ENCODE data around the gene LPIN1.

LPIN1 gene

GRCh38 chr2:11717623-11718022 lies 28.8 kb upstream of the LPIN1 start:
- no peak overlapping the region for H3K27ac ChIP-seq
- no peak for TF ChIP-seq ZFX (IDR thresholded peaks at IDR 0.05)
- TF ChIP-seq CTCF (conservative IDR thresholded peaks at IDR 0.05), result no peak

- no peak overlapping the region for H3K27ac ChIP-seq
- TF ChIP-seq ZFX (IDR thresholded peaks at IDR 0.05), result no peak
- TF ChIP-seq CTCF (conservative IDR thresholded peaks at IDR 0.05), result no peak
Measured at GRCh38 chr2:11718606-11719005, 27.8 kb upstream of the LPIN1 start.

- H3K27ac ChIP-seq, result no peak overlapping the region
- TF ChIP-seq ZFX (IDR thresholded peaks at IDR 0.05), result no peak
- no peak for TF ChIP-seq CTCF (conservative IDR thresholded peaks at IDR 0.05)
Measured at GRCh38 chr2:11719230-11719977, 27.0 kb upstream of the LPIN1 start.

GRCh38 chr2:11720752-11721151 lies 25.7 kb upstream of the LPIN1 start:
- no peak overlapping the region for H3K27ac ChIP-seq
- no peak for TF ChIP-seq ZFX (IDR thresholded peaks at IDR 0.05)
- no peak for TF ChIP-seq CTCF (conservative IDR thresholded peaks at IDR 0.05)

- H3K27ac ChIP-seq, result no peak overlapping the region
- no peak for TF ChIP-seq ZFX (IDR thresholded peaks at IDR 0.05)
- no peak for TF ChIP-seq CTCF (conservative IDR thresholded peaks at IDR 0.05)
Measured at GRCh38 chr2:11722292-11723060, 24.0 kb upstream of the LPIN1 start.

GRCh38 chr2:11723061-11723371 lies 23.4 kb upstream of the LPIN1 start:
- TF ChIP-seq ZFX (IDR thresholded peaks at IDR 0.05) (no peak), CTCF (conservative IDR thresholded peaks at IDR 0.05) (no peak)
- no peak overlapping the region for H3K27ac ChIP-seq

- H3K27ac ChIP-seq, result no peak overlapping the region
- no peak for TF ChIP-seq ZFX (IDR thresholded peaks at IDR 0.05)
Measured at GRCh38 chr2:11724151-11724550, 22.3 kb upstream of the LPIN1 start.
